GM03348 (cell line): ENCODE data around the gene FILIP1L.

Source experiments
- DNase-seq: peaks from one replicate; pipeline ENCODE4 v3.0.0; 2012; ENCODE audit warnings: low spot score

Gene FILIP1L

GRCh38 chr3:99789011-99789721 lies 325.1 kb downstream of the FILIP1L start:
- DNase-seq, result peak; percentile 72
